Prostate gland (tissue), 2 donors: Measurements from ENCODE around the gene SLC4A3.

ENCODE experiments used
- CTCF ChIP-seq, 4 experiments: fragments of 200-600 bp in 2 of 4; fragments of 450-650 bp in 2 of 4; sonication (generic) in 2 of 4; IDR thresholded peaks; 1 replicate in 3 of 4; 2 replicates in 1 of 4; pipeline ENCODE4 v1.5.1; 2016 to 2019; ENCODE audit warnings: antibody characterized with exemption in 4 of 4, mild to moderate bottlenecking in 2 of 4, moderate library complexity in 2 of 4
- POLR2A ChIP-seq: fragments of 450-650 bp; IDR thresholded peaks from one replicate; pipeline ENCODE4 v1.6.1; 2016; ENCODE audit warnings: antibody characterized with exemption, mild to moderate bottlenecking

GRCh38 chr2:219637842-219638185 is 10.4 kb downstream of the SLC4A3 start:
- TF ChIP-seq POLR2A (no peak), CTCF (IDR thresholded peaks at IDR 0.05) (no peak)
